Kasumi-1 (cell line): Measurements from ENCODE around the gene HSD3B7.
A peak's percentile ranks its signal among the peaks of the same experiment; 100 is the strongest.

Source experiments
- DNase-seq, 2 experiments: peaks; one replicate each; lab custom pipeline; 2025; lab: John Stamatoyannopoulos, UW

The HSD3B7 gene

GRCh38 chr16:31023252-31023602, 38.2 kb downstream of the HSD3B7 start:
- no peak for DNase-seq

- DNase-seq, result no peak
These were observed 38.7 kb downstream of the HSD3B7 start for GRCh38 chr16:31023627-31024226.

GRCh38 chr16:31025339-31025738, 40.3 kb downstream of the HSD3B7 start:
- DNase-seq, result no peak

GRCh38 chr16:31029272-31029671, 44.3 kb downstream of the HSD3B7 start:
- no peak for DNase-seq

- DNase-seq, result no peak
These were observed 46.3 kb downstream of the HSD3B7 start for GRCh38 chr16:31031276-31031675.

- peak; percentile 86 to 87 for DNase-seq
These were observed 48.0 kb downstream of the HSD3B7 start, which contains the start of gene STX4 for GRCh38 chr16:31032736-31033708. Gene STX4 (plus strand): TSS chr16:31033558. CDS start chr16:31033806, 248 bp downstream.

GRCh38 chr16:31033709-31034492, 48.9 kb downstream of the HSD3B7 start:
- DNase-seq, result peak; percentile 41 to 56

- DNase-seq, result peak; percentile 19 to 28
These were observed 51.7 kb downstream of the HSD3B7 start for GRCh38 chr16:31036691-31037090.
